HG02884 (cell line): ENCODE measurements around the gene GPR35.
"Not testable (repeated sequence)": the region's sequence is repeated elsewhere in the genome, so short reads cannot be mapped to it uniquely, and the experiment has no call there.

Experiments
- ATAC-seq: cut with Tn5 transposase; IDR thresholded peaks from one replicate; pipeline ENCODE4 v1.9.1; 2021; ENCODE audit warnings: mild to moderate bottlenecking, moderate library complexity; ENCODE audit not compliant: unreplicated experiment

GPR35 gene

GRCh38 chr2:240601831-240602160 lies 23.5 kb upstream of the GPR35 start:
- no peak for ATAC-seq

GRCh38 chr2:240602266-240603050 lies 22.8 kb upstream of the GPR35 start:
- ATAC-seq, result no peak

GRCh38 chr2:240603081-240603835 lies 22.0 kb upstream of the GPR35 start:
- no peak for ATAC-seq

- no peak for ATAC-seq
These were observed 21.4 kb upstream of the GPR35 start for GRCh38 chr2:240603846-240604245.

- no peak for ATAC-seq
These were observed 20.9 kb upstream of the GPR35 start for GRCh38 chr2:240604291-240604938.

- ATAC-seq, result no peak
These were observed 20.2 kb upstream of the GPR35 start for GRCh38 chr2:240604939-240605716.

- no peak for ATAC-seq
These were observed 19.2 kb upstream of the GPR35 start for GRCh38 chr2:240605867-240606743.

GRCh38 chr2:240611601-240612210 lies 13.6 kb upstream of the GPR35 start:
- ATAC-seq, result no peak

- no peak for ATAC-seq
These were observed 11.5 kb upstream of the GPR35 start for GRCh38 chr2:240613781-240614180.

- ATAC-seq, result no peak
These were observed 10.9 kb upstream of the GPR35 start for GRCh38 chr2:240614391-240614790.

- ATAC-seq, result no peak
These were observed 9.9 kb upstream of the GPR35 start for GRCh38 chr2:240615396-240615795.

GRCh38 chr2:240615820-240616547 lies 9.3 kb upstream of the GPR35 start:
- no peak for ATAC-seq

- not testable (repeated sequence) for ATAC-seq
These were observed 8.2 kb upstream of the GPR35 start for GRCh38 chr2:240616860-240617666.

- ATAC-seq, result no peak
These were observed 6.5 kb upstream of the GPR35 start for GRCh38 chr2:240618776-240619175.

- ATAC-seq, result no peak
These were observed 5.7 kb upstream of the GPR35 start for GRCh38 chr2:240619506-240620148.

GRCh38 chr2:240620149-240620731 lies 5.0 kb upstream of the GPR35 start:
- no peak for ATAC-seq

GRCh38 chr2:240620859-240621258 lies 4.4 kb upstream of the GPR35 start:
- ATAC-seq, result no peak
